Renal pelvis (tissue), 3 donors: ENCODE results near the gene CEP63. TPM values are rescaled to one million over a fixed set of nuclear protein-coding genes. Genes with fewer than 3 reads are reported as not detected.

Experiments
- polyA plus RNA-seq, 3 donors: library from polyadenylated mRNA; unstranded; fragments of 120-200 nt; gene quantifications; one replicate each; pipeline ENCODE4 v1.2.1, GENCODE V29; 2013; ENCODE audit not compliant: insufficient read length in 3 of 3

The CEP63 gene
- polyA plus RNA-seq, 3 donors = 31.2 to 37.7 (median 32.7) TPM

Other genes with a start within 250 kb of the CEP63 start
- 100 to 1,000 TPM in 1 of 3 donors, 10 to 100 TPM in 2; 90.3 to 102 (median 92.4) TPM for gene RYK, start 235.2 kb upstream of the CEP63 start, polyA plus RNA-seq
- gene AMOTL2, start 111.6 kb upstream of the CEP63 start, polyA plus RNA-seq = 10 to 100 TPM; 85.5 to 94.7 (median 85.9) TPM
- 100 to 1,000 TPM; 114 to 128 (median 119) TPM for gene ANAPC13, start 72 bp upstream of the CEP63 start, polyA plus RNA-seq
- gene KY, start 165.0 kb downstream of the CEP63 start, polyA plus RNA-seq = 1 to 10 TPM; 1.4 to 2.0 (median 1.6) TPM